SU-DHL-6 (cell line): Measurements from ENCODE around the gene B3GALT6.

Experiments used
- CTCF ChIP-seq: fragments of 200-600 bp; sonication (generic); IDR thresholded peaks from one replicate; pipeline ENCODE4 v1.5.1; 2017; ENCODE audit warnings: antibody characterized with exemption, mild to moderate bottlenecking, low read length, moderate library complexity; ENCODE audit not compliant: insufficient read depth, poor library complexity, severe bottlenecking
- EZH2phosphoT487 ChIP-seq: fragments of 200-600 bp; sonication (generic), shearing (Covaris generic); conservative IDR thresholded peaks from 2 replicates; pipeline ENCODE4 v1.6.1; 2018; ENCODE audit warnings: mild to moderate bottlenecking, antibody characterized with exemption, low read length, moderate library complexity, mixed read lengths

- no peak for TF ChIP-seq CTCF
- TF ChIP-seq EZH2phosphoT487: no peak
Measured at GRCh38 chr1:1185101-1185765, 46.8 kb upstream of the B3GALT6 start.
